Natural killer cell (primary cell): ENCODE data around the gene S100A7. TPM values are rescaled to one million over a fixed set of nuclear protein-coding genes. Genes with fewer than 3 reads are reported as not detected.

Experiments
- ATAC-seq, 3 donors: fragments of 150-1000 bp in 2 of 3; fragments of 200-7000 bp in 1 of 3; cut with Tn5 transposase; 1 replicate in 1 of 3; 2 replicates in 2 of 3; pipeline ENCODE4 v1.10.0; 2021; ENCODE audit warnings: mild to moderate bottlenecking in 2 of 3, moderate library complexity in 2 of 3
- DNase-seq, 2 donors: peaks; one replicate each; pipeline versions ENCODE4 v3.0.0 to v3.0.0-alpha.2; 2013 to 2021; ENCODE audit warnings: mixed read lengths in 1 of 2
- H3K27ac ChIP-seq: one replicate; pipeline ENCODE4 v1.5.1; 2013; ENCODE audit warnings: mild to moderate bottlenecking, low read length
- H3K27me3 ChIP-seq: one replicate; pipeline ENCODE4 v1.6.1; 2013; ENCODE audit warnings: low read length; ENCODE audit not compliant: control insufficient read depth, insufficient read depth
- H3K36me3 ChIP-seq: one replicate; pipeline ENCODE4 v1.6.1; 2013; ENCODE audit warnings: low read length; ENCODE audit not compliant: control insufficient read depth, insufficient read depth
- H3K4me1 ChIP-seq: one replicate; pipeline ENCODE4 v1.6.1; 2013; ENCODE audit warnings: low read length; ENCODE audit not compliant: control insufficient read depth, insufficient read depth
- H3K4me3 ChIP-seq: one replicate; pipeline ENCODE4 v1.5.1; 2013; ENCODE audit warnings: low read length
- H3K9me3 ChIP-seq: one replicate; pipeline ENCODE4 v1.6.1; 2013; ENCODE audit warnings: low read length; ENCODE audit not compliant: control insufficient read depth, insufficient read depth
- H3K27ac Mint-ChIP-seq, 2 donors: one replicate each; pipeline ENCODE4 v1.8.0; 2022; ENCODE audit warnings: mild to moderate bottlenecking in 2 of 2, mixed read lengths in 2 of 2, moderate library complexity in 1 of 2
- H3K27me3 Mint-ChIP-seq, 2 donors: one replicate each; pipeline ENCODE4 v1.8.0; 2022; ENCODE audit warnings: low read depth in 2 of 2, mixed read lengths in 2 of 2
- H3K36me3 Mint-ChIP-seq: one replicate; pipeline ENCODE4 v1.8.0; 2022; ENCODE audit warnings: mixed read lengths
- H3K4me1 Mint-ChIP-seq, 2 donors: one replicate each; pipeline ENCODE4 v1.8.0; 2022; ENCODE audit warnings: mixed read lengths in 2 of 2
- H3K4me3 Mint-ChIP-seq: one replicate; pipeline ENCODE4 v1.8.0; 2022; ENCODE audit warnings: mild to moderate bottlenecking, moderate library complexity, mixed read lengths
- H3K9me3 Mint-ChIP-seq, 2 donors: one replicate each; pipeline ENCODE4 v1.8.0; 2022; ENCODE audit warnings: mixed read lengths in 2 of 2
- WGBS: methylation state at CpG from one replicate; pipeline ENCODE4 v1.1.7; 2013; ENCODE audit warnings: missing lambda C conversion rate; ENCODE audit not compliant: insufficient coverage; 5-methylcytosine and 5-hydroxymethylcytosine counted together
- intact Hi-C: fragments of 100-400 bp; cut with micrococcal nuclease; formaldehyde crosslinking; loops from one replicate; pipeline ENCODE4 v1.14.2; 2022
- total RNA-seq, 4 donors: library from RNA; stranded (reverse); fragments of 120-200 nt in 1 of 4; gene quantifications; one replicate each; pipeline versions ENCODE4 v1.2.3 to v1.2.4, GENCODE V29; 2013 to 2022
- TF ChIP-seq, protein P1 (sequence below): fragments of 200-600 bp; IDR thresholded peaks from one replicate; pipeline ENCODE4 v1.8.0; 2022; ENCODE audit warnings: antibody characterized with exemption

The S100A7 gene
- total RNA-seq, 3 donors from 2014 or later (not counting 1 experiment from before 2014, with no cell fraction given), result not detected

- Mint-ChIP-seq H3K9me3 (no peaks in the 10 kb centered on the region), H3K4me1 (no peaks in the 10 kb centered on the region), H3K36me3 (no peaks in the 10 kb centered on the region), H3K27me3 (peaks cover 8 to 11% of the 10 kb centered on the region in 2 donors), H3K4me3 (no peak overlapping the region), H3K27ac (no peak overlapping the region)
- ATAC-seq, result no peak
- no peaks in the 10 kb centered on the region for H3K9me3 ChIP-seq
- no peak overlapping the region for H3K4me3 ChIP-seq
- H3K36me3 ChIP-seq, result no peaks in the 10 kb centered on the region
- intact Hi-C loops, result no loop called here
- H3K27me3 ChIP-seq, result no peaks in the 10 kb centered on the region
- 79% methylated on average over 3 of the region's 3 CpGs for WGBS
- H3K4me1 ChIP-seq, result no peaks in the 10 kb centered on the region
- TF ChIP-seq, protein P1, sequence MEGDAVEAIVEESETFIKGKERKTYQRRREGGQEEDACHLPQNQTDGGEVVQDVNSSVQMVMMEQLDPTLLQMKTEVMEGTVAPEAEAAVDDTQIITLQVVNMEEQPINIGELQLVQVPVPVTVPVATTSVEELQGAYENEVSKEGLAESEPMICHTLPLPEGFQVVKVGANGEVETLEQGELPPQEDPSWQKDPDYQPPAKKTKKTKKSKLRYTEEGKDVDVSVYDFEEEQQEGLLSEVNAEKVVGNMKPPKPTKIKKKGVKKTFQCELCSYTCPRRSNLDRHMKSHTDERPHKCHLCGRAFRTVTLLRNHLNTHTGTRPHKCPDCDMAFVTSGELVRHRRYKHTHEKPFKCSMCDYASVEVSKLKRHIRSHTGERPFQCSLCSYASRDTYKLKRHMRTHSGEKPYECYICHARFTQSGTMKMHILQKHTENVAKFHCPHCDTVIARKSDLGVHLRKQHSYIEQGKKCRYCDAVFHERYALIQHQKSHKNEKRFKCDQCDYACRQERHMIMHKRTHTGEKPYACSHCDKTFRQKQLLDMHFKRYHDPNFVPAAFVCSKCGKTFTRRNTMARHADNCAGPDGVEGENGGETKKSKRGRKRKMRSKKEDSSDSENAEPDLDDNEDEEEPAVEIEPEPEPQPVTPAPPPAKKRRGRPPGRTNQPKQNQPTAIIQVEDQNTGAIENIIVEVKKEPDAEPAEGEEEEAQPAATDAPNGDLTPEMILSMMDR, result no peak
- no peak for DNase-seq
- H3K27ac ChIP-seq, result no peak overlapping the region
Observed at GRCh38 chr1:153430561-153430960, 29.9 kb downstream of the S100A7 start.

DNA sequence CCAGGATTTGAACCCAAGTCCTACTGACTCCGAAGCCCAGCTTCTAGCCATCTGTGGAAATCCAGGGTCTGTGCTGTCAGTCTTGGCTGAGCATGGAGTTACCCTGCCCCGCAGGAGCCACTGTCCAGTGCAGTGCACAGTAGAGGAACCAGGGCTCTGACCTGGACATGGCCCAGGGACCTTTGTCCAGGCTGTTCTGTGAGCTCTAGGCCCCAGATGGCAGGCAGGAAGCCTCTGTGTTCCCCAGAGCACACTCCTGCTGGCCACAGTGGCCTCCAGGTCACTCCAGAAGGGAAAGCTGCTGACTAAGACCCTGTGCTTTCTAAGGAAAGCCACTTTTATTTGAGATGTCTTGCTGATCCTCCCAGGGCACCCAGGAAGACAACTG is 30.3 kb downstream of the S100A7 start:
- Histone ChIP-seq H3K27me3 (no peaks in the 10 kb centered on the region), H3K27ac (no peak overlapping the region), H3K4me1 (no peaks in the 10 kb centered on the region), H3K9me3 (no peaks in the 10 kb centered on the region), H3K4me3 (no peak overlapping the region), H3K36me3 (no peaks in the 10 kb centered on the region)
- DNase-seq, result no peak
- no peak overlapping the region for H3K27ac Mint-ChIP-seq
- no peak overlapping the region for H3K4me3 Mint-ChIP-seq
- intact Hi-C loops, result no loop called here
- TF ChIP-seq, protein P1, result no peak
- no peak for ATAC-seq
- no peaks in the 10 kb centered on the region for H3K9me3 Mint-ChIP-seq
- no peaks in the 10 kb centered on the region for H3K4me1 Mint-ChIP-seq
- H3K36me3 Mint-ChIP-seq, result no peaks in the 10 kb centered on the region
- WGBS, result 85% methylated on average over 2 of the region's 2 CpGs
- H3K27me3 Mint-ChIP-seq, result peaks cover 8 to 15% of the 10 kb centered on the region in 2 donors

DNA sequence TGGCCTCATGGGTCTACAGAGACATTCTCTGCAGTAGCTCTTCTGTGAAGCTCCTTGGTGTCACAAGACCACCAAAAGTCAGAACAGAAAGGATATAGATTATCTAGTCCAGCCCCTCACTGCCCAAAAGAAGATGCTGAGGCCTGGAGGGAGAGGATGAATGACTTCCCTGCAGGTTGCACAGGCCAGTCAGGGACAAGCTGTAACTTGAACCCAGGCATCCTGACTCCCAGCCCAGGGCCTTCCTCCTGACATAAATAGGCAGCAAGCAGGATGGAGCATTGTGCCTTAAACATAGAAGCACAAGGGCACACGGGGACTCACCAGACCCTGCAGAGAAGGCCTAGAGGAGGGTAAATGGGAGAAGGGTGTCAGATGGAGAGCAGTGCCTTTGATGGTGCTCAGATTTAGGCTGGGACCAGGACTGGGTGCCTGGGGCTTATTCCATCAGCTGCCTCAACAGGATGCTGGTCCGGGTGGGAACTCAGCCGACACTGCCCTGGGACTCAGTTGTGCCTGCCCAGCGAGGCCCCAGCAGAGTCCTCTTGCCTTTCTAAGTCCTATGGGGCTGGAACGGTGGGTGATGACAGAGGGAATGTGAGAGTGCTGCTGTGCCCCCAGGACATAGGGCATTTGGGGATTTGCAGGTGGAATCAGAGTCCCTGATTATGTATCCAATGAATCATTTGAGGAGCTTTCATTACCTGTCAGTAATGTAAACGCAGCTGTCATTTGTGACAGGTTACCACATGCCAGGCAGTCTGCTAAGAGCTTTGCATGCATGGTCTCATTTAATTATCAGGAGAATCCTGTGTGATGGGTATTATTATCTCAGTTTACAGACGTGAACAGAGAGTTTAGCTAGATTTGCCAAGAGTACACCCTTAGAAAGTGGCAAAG is 30.9 kb downstream of the S100A7 start:
- H3K36me3 ChIP-seq, result no peaks in the 10 kb centered on the region
- Mint-ChIP-seq H3K27me3 (peaks cover 11 to 21% of the 10 kb centered on the region in 2 donors), H3K4me1 (no peaks in the 10 kb centered on the region), H3K9me3 (no peaks in the 10 kb centered on the region), H3K27ac (no peak overlapping the region), H3K36me3 (no peaks in the 10 kb centered on the region), H3K4me3 (no peak overlapping the region)
- DNase-seq, result no peak
- TF ChIP-seq, protein P1, result no peak
- no peaks in the 10 kb centered on the region for H3K27me3 ChIP-seq
- intact Hi-C loops, result no loop called here
- no peak for ATAC-seq
- H3K27ac ChIP-seq, result no peak overlapping the region
- no peak overlapping the region for H3K4me3 ChIP-seq
- H3K4me1 ChIP-seq, result no peaks in the 10 kb centered on the region
- WGBS, result 80% methylated on average over 7 of the region's 7 CpGs
- H3K9me3 ChIP-seq, result no peaks in the 10 kb centered on the region
